SU-DHL-6 (cell line): ENCODE measurements around the gene USP24.
"Not testable (repeated sequence)": the region's sequence is repeated elsewhere in the genome, so short reads cannot be mapped to it uniquely, and the experiment has no call there.

Experiments
- EZH2phosphoT487 ChIP-seq: fragments of 200-600 bp; sonication (generic), shearing (Covaris generic); conservative IDR thresholded peaks from 2 replicates; pipeline ENCODE4 v1.6.1; 2018; ENCODE audit warnings: mild to moderate bottlenecking, antibody characterized with exemption, low read length, moderate library complexity, mixed read lengths
- TF ChIP-seq, protein P1 (sequence below): fragments of 200-600 bp; sonication (generic); IDR thresholded peaks from one replicate; pipeline ENCODE4 v1.5.1; 2017; ENCODE audit warnings: antibody characterized with exemption, mild to moderate bottlenecking, low read length, moderate library complexity; ENCODE audit not compliant: insufficient read depth, poor library complexity, severe bottlenecking

DNA sequence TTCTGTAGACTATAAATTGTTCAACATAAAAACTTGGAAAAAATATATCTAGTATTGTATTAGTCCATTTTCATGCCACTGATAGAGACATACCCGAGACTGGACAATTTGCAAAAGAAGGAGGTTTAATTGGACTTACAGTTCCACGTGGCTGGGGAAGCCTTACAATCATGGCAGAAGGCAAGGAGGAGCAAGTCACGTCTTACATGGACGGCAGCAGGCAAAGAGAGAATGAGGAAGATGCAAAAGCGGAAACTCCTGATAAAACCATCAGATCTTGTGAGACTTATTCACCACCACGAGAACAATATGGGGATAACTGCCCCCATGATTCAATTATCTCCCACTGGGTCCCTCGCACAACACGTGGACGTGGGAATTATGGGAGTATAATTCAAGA, 15.4 kb downstream of the USP24 start:
- TF ChIP-seq, protein P1, sequence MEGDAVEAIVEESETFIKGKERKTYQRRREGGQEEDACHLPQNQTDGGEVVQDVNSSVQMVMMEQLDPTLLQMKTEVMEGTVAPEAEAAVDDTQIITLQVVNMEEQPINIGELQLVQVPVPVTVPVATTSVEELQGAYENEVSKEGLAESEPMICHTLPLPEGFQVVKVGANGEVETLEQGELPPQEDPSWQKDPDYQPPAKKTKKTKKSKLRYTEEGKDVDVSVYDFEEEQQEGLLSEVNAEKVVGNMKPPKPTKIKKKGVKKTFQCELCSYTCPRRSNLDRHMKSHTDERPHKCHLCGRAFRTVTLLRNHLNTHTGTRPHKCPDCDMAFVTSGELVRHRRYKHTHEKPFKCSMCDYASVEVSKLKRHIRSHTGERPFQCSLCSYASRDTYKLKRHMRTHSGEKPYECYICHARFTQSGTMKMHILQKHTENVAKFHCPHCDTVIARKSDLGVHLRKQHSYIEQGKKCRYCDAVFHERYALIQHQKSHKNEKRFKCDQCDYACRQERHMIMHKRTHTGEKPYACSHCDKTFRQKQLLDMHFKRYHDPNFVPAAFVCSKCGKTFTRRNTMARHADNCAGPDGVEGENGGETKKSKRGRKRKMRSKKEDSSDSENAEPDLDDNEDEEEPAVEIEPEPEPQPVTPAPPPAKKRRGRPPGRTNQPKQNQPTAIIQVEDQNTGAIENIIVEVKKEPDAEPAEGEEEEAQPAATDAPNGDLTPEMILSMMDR: not testable (repeated sequence)
- TF ChIP-seq EZH2phosphoT487: not testable (repeated sequence)
